GM19438 (cell line): Measurements from ENCODE around the gene EXOSC2.
"Not testable (repeated sequence)": the region's sequence is repeated elsewhere in the genome, so short reads cannot be mapped to it uniquely, and the experiment has no call there.

ENCODE experiments used
- ATAC-seq: cut with Tn5 transposase; IDR thresholded peaks from one replicate; pipeline ENCODE4 v1.9.1; 2021; ENCODE audit warnings: low read depth; ENCODE audit not compliant: unreplicated experiment

The EXOSC2 gene

DNA sequence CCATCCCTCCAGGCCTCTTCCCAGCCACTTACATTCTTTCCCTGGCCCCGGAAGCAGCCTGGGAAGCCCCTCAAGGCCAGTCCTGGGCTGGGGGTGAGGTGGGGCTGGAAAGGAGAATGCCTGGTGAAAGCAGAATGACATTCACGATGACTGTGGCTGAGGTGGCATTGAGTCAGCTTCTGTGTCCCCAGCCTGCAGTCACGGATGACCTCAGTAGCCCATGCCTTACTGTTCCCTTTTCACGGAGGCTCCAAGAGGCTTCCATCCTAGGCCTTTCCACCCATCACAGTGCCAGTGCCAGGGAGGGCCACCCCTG is 26.5 kb upstream of the EXOSC2 start:
- ATAC-seq: no peak

DNA sequence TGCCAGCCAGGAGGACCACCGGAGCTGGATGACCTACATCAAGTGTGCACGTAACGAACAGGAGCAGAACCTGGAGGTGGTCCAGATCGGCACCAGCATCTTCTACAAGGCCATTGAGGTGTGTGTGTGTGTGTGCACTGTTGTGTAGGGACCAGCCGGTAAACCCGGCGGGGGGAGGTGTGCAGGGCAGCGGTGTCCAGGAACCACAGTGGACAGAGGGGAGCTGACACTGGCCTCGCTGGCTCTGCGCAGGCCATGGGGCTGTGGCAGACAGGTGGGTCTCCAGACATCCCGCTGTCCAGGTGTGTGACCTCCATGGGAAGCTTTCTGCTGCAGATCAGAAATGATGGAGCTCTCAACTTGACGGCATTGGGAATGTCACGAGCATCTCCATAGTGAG is 25.4 kb upstream of the EXOSC2 start:
- ATAC-seq: no peak

DNA sequence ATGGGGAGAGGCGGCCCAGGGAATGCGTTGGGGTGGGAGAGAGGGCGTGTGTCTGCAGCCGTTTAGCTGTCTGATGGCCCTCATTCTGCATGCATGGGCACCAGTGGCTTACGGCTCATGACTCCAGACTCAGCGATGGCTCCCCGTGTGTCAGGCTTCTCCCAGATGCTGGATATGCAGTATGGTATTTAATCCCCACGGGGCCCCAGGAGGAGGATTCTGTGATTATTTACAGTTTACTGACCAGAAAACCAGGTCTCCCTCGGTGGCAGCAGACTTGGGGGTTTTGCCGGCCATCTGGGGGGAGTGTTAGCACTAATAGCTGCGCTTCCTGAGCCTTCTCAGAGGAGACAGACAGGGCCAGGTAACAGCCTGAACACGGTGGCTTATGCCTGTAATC is 24.9 kb upstream of the EXOSC2 start:
- ATAC-seq: no peak

DNA sequence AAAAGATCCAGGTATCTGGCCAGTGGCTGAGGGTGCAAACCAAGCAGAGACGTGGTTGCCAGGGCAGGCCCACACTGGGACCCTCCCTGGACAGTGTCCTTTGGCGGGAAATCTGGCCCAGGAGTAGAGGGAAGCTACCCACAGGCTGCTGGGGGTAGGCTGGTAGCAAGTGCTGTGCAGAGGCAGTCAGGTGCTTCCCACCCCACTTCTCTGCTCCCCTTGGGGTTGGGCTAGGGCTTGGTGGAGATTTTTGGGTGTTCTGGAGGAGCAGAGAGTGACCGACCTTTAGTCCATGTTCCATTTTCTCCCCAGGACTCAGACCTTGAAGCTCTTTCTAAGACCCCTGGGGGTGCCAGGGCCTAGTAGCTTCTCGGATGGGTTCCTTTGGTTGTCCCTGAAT is 23.6 kb upstream of the EXOSC2 start:
- no peak for ATAC-seq

DNA sequence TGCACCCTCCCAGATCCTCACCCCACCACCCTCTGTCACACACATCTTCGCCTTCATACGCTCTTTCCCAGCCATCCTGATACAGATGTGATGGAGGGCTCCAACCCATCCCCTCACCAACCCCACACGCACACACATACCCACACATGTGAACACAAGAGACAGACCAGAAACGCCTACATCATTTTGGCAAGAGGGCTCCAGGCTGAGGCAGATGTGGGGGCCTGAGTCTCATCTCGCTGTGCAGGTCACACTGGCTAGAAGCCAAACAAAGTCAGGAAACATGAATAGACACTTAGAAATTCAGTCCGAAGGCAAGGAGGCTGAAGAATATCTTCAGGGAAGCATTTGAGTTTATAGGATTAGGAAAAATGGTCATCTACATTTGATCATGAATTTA is 22.9 kb upstream of the EXOSC2 start:
- ATAC-seq: no peak

DNA sequence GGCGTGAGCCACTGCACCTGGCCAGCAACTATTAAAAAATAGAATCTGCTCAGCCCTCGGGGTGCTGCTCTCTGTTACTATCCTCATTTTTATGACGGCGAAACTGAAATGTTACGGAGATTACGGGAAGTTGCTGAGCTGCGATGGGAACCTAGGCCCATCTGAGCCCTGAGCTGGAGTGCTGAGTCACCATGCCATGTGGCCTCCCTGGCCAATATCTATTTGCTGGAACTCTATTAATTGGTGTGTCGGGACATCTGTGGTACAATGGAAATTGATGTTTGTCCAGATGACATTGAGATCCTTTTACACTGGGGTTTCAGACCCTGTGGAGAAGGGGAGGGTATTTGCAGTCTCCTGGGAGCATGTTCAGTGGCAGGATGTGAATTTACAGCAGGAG is 21.1 kb upstream of the EXOSC2 start:
- no peak for ATAC-seq

DNA sequence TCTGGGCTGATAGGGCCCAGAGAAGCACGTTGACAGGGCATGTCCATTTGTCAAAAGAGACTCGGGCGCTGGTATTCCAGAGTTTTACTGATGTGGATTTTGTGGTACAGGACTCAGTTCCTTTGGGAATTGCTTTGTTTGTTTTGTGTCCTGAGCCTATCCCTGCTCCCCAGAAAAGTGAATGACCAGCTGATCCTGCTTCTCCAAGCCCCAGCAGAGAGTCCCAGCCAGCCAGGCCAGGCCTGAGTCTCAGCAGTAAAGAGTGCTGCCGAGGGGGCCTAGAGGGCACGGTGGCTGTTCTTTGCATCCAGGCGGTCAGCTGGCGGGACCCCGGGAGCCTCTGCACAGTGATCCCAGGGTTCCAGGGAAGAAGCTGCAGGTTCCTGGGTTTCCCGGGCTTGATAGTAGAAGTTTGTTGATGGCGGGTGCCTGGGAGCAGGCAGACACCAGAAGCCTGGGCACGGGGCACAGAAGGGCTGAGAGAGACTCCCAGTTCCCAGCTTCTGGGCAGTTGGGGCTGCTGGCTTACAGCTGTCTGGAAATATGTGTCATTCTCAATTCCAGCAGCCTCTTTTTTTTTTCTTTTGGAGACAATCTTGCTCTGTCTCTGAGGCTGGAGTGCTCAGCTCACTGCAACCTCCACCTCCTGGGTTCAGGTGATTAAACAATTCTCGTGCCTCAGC is 20.5 kb upstream of the EXOSC2 start:
- no peak for ATAC-seq

DNA sequence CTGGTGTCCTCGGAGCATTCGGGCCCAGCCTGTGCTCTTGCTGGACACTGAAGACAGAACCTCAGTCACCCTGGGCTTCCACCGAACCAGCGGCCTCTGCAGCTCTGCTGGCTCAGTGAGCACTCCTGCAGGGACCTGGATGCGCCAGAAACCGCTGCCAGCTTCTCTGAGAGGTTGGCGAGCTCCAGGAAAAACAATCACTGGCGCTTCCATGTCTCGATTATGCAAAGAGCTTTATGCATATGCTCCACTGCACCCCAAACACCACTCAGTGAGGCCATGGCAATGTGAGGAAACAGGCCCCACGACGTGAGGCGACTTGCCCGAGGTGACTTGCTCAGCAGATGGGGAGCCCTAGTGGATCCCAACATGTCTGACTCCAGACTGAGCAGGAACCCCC is 18.2 kb upstream of the EXOSC2 start:
- ATAC-seq: no peak

DNA sequence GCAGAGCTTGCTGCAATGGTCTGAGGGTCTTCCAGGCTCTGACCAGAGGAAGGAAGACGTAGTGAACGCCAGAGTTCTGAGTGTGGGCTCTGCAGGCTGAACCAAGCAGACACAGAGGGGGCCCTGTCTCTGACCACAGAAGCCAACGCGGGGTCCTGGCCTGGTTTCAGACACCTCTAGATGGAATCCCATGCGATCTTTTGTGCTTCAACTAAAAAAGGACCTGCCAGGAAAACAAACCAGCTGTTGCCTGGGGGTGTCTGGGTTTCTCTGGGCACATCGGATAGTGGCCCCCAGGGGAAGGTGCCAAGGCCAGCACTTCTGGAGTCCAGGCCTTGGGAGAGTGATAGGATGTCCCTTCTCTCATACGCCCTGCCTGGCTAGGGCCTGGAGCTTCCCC is 16.3 kb upstream of the EXOSC2 start:
- ATAC-seq: no peak

DNA sequence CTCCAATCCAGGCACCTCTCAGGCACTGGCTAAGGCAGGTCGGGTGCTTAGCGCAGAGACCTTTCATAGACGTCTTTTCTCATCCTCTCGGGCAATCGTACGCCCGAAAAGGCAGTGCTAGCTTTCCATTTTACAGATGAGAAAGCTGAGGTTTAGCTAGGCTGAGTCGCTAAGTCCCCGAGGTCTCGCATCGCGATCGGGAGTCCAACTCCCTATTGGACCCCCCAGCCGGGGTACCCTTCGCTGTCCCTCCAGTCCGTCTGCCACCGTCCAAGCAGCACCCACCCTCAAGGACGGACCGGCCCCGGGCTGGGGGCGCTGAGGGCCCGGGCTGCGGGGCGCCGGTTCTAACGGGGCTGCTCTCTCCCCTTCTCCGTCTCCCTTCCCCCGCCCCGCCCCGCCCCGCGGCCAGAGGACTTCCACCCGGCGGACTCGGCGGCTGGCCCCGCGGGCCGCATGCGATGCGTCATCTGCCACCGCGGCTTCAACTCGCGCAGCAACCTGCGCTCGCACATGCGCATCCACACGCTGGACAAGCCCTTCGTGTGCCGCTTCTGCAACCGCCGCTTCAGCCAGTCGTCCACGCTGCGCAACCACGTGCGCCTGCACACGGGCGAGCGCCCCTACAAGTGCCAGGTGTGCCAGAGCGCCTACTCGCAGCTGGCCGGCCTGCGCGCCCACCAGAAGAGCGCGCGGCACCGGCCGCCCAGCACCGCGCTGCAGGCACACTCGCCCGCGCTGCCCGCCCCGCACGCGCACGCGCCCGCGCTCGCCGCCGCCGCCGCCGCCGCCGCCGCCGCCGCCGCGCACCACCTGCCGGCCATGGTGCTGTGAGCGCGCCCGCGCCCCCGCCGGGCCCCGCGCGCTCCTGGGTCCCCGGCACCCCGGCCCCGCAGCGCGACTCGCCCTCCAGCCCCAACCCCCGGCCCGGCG is 12.5 kb upstream of the EXOSC2 start:
- ATAC-seq: peak; percentile 48

DNA sequence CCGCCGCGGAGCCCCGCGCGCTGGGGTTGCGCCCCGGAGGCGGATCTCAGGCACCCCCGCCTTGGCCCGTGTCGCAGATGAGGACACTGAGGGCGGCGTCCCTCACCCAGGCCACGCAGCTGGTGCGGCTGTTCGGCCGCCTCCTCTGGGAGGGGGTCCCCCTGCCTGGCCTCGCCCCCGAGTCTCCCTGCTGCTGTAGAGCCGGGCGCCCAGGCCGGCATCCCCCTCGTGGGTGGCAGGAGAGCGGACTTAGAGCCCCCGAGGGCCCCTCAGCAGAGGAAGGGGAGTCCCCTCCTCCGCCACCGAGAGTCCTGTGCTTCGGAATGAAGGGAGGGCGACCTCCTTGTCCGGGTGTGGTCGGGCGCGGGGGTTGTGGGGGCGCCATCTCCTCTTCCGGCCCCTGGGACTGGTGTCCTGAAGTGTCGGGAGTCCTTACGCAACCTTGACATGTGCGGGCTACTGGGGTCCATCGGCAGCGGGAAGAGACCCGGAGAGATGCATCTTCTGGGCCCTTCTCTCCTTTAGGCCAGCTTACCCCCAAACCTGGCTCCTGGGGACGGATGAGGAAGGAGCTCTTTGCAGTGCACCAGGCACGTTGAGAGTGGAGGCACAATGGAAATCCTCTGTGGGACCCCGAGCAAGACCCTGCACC is 11.7 kb upstream of the EXOSC2 start:
- ATAC-seq: peak; percentile 24

DNA sequence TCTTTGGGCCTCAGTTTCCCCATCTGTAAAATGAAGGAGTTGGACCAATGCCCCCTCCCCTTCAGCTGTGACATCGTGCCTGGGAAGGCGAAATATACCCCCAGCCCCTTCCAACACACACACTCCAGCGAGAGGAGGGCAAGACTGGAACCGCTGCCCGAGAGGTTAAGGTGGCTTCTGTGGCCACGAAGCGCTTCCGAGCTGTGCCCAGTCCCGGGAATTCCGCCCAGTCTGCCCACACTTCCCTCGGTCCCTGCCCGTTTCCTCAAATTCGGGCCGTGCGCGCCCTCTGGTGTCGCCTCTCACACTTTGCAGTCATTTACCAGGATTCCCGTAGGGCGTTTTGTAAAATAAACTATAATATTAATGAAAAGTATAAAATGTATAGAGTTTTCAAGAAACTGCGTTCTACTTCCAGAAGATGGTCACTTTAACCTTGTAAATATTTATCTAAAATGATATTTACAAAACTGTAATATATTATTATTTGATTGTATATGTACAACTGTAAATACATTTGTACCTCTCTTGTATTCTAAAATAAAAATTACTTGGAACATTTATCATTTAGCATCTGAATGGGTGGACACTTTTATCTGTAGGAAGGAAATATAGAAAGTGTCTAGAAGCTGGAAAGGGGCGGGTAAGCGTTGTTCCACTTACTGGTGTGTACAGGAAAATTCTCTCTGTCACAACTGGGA is 11.0 kb upstream of the EXOSC2 start:
- no peak for ATAC-seq

DNA sequence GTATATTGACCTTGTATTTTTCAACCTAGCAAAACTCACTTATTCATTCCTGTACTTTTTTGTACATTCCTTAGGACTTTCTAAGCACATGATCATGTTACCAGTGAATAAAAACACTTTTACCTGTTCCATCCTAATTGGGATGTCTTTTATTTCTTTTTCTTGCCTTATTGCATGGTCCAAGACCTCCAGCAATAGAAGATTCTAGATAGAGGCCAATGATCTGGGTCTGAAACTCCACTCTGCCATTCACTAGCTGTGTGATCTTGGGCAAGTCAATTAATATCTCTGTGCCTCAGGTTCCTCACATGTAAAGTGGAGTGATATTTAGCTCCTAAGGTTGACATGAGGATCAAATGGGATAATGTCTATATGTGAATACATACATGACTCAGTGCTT is 8.5 kb upstream of the EXOSC2 start:
- ATAC-seq: no peak

DNA sequence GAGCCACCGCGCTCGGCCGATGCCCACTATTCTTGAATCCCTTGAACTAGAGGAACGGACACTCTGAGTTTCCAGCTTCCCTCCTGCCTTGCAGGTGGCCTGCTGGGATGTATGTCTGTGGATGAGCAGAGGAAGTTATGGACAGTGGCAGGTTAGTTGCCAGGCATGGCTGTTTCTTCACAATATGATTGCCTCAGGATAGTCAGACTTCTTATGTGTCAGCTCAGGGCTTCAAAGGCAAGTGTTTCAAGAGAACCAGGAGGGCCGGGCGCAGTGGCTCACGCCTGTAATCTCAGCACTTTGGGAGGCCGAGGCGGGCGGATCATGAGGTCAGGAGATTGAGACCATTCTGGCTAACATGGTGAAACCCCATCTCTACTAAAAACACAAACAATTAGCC is 7.6 kb upstream of the EXOSC2 start:
- not testable (repeated sequence) for ATAC-seq

DNA sequence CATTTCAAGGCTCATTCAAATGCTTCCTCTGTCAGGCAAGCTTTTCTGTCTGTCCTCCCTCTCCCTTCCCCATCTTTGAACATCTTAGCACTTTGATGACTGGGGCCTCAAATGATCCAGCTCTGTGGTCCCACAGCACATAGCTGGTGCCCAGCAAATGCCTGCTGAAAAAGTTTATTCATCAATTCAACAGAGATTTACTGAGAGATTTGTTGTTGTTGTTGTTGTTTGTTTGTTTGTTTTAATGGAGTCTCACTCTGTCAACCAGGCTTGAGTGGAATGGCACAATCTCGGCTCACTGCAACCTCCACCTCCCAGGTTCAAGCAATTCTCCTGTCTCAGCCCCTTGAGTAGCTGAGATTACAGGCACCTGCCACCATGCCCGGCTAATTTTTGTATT is 6.0 kb upstream of the EXOSC2 start:
- ATAC-seq: no peak

DNA sequence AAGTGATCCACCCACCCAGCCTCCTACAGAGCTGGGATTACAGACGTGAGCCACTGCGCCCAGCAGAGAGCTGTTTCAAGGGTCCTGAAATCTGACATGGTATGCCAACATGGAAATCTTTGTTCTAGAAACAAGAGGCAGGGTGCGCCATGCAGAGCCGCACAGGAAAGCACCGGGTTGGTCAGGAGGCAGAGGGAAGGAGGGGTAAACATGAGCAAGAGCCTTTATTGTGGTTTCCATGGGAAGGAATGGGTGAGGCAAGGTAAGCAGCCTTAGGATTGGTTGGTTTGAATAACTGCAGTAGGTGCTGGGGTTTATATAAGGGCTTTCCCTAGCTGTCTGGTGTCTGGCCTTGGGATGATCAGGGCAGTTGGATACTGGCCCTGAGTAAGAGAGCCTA is 5.5 kb upstream of the EXOSC2 start:
- no peak for ATAC-seq

DNA sequence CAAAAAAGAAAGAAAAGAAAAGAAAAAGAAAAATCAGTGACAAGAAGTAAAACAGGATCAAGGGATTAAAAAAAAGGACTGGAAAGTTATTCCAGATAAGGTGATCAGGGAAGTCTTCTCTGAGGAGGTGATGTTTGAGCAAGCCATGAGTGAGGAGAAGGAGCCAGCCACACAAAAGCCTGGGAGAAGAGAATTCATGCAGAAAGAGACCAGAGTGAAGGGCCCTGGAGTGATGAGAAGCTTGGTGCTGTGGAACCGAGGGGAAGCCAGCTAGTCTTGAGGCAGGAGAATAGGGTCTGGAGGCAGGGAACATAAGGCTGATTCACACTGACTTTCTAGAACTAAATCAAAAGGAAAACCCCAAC is 4.0 kb upstream of the EXOSC2 start:
- ATAC-seq: no peak

DNA sequence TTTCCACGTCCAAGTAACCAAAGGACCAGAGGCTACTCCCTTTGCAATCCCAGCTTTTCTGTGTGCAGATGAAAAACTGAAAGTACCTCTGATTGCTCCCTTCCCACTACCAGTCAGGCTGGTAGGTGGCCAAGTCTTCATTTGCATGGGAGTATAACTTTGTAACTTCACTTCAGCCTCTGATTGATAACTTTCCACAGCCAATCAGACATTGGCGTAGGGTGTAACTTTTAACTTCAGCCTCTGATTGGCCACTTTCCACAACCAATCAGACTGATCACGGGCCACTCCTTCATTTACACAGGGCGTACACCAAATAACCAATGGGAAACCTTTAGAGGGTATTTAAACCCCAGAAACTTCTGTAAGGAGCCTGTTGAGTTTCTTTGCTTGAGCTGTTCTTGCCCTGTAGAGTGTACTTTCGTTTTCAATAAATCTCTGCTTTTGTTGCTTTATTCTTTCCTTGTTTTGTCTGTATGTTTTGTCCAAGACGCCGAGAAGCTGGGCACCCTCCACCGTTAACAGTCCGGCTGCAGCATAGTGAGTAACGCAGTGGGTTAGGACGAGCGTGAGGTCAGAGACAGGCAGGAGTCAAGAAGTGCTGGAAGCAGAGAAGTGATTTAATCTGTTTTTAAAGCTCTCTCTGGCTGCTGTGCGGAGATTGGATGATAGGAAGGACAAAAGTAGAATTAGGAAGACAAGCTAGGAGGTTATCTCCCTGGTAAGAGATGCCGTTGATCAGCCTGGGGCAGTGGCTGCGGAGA is 3.5 kb upstream of the EXOSC2 start:
- no peak for ATAC-seq

DNA sequence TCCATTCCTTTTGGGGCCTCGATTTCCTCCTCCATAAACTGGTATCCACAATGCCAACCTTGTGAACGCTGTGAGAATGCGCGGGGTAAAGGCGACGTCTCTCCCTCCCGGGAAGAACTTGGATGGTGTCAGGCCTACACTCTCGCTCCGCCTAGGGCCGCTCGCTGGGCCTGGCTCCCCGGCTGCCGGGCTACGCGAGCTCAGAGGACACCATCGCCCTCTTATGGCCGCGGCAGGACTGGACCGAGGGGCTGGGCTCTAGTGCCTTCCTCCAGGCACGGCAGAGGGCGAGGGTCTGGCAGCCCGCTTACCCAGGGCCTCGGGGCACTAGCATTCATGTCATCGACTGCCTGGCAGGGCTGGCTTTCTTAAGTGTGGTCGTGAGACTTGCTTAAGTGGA is 1.3 kb upstream of the EXOSC2 start:
- no peak for ATAC-seq

DNA sequence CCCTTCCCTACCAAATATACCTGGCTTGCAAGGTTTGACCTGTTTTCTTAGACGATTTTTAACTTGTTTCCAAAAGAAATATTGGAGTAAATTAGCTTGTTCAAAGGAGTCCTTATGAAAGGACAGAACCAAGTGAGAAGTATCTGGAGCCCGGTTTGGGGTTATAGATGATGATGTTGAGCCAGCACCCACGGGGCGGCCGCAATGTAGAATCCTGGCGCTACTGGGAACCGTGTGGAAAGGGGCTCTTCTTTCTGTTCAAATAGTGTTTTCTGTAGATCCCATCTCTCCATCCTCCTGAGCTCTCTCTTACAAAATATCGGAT is 517 bp upstream of the EXOSC2 start:
- no peak for ATAC-seq

DNA sequence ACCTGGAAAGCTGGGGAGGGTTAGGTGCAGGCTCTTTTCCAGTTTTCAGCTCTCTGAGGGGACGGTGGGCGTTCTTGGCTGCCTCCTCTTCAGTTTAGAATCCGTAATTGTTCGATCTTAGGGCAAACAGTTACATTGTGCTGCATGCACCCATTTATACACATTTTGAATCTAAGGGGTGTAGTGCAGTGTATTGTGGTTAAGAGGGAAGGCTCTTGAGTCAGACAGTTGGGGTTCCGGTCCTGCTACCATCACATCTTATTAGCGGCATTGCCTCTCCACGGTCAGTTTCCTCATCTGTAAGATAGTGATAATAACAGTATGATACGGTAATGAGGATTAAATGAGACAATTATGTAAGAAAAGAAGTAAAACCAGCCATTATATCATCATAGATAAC is 625 bp downstream of the EXOSC2 start:
- ATAC-seq: no peak
